GM18907 (cell line): Measurements from ENCODE around the gene SCFD1.
"Not testable (repeated sequence)": the region's sequence is repeated elsewhere in the genome, so short reads cannot be mapped to it uniquely, and the experiment has no call there.

Source experiments
- ATAC-seq: cut with Tn5 transposase; IDR thresholded peaks from one replicate; pipeline ENCODE4 v1.9.1; 2021; ENCODE audit warnings: mild to moderate bottlenecking, moderate library complexity; ENCODE audit not compliant: unreplicated experiment

Gene SCFD1

GRCh38 chr14:30658645-30659044 is 36.5 kb downstream of the SCFD1 start:
- no peak for ATAC-seq

- ATAC-seq: no peak
Observed at GRCh38 chr14:30669594-30669993, 47.5 kb downstream of the SCFD1 start.

GRCh38 chr14:30673071-30673470 is 51.0 kb downstream of the SCFD1 start:
- ATAC-seq: no peak

- no peak for ATAC-seq
Observed at GRCh38 chr14:30678926-30679431, 56.9 kb downstream of the SCFD1 start.

GRCh38 chr14:30680036-30680435 is 57.9 kb downstream of the SCFD1 start:
- no peak for ATAC-seq

GRCh38 chr14:30680776-30681175 is 58.7 kb downstream of the SCFD1 start:
- ATAC-seq: not testable (repeated sequence)

GRCh38 chr14:30681752-30682355 is 59.7 kb downstream of the SCFD1 start:
- no peak for ATAC-seq

- ATAC-seq: not testable (repeated sequence)
Observed at GRCh38 chr14:30690487-30691355, 68.6 kb downstream of the SCFD1 start.

- ATAC-seq: no peak
Observed at GRCh38 chr14:30691751-30692398, 69.8 kb downstream of the SCFD1 start.

GRCh38 chr14:30692669-30693068 is 70.5 kb downstream of the SCFD1 start:
- no peak for ATAC-seq

GRCh38 chr14:30698463-30698862 is 76.3 kb downstream of the SCFD1 start:
- ATAC-seq: no peak

- no peak for ATAC-seq
Observed at GRCh38 chr14:30706704-30707103, 84.6 kb downstream of the SCFD1 start.

GRCh38 chr14:30708157-30708556 is 86.0 kb downstream of the SCFD1 start:
- ATAC-seq: no peak

GRCh38 chr14:30709201-30709600 is 87.1 kb downstream of the SCFD1 start:
- ATAC-seq: no peak

GRCh38 chr14:30710876-30711275 is 88.8 kb downstream of the SCFD1 start:
- no peak for ATAC-seq

GRCh38 chr14:30719137-30719536 is 97.0 kb downstream of the SCFD1 start:
- ATAC-seq: no peak

GRCh38 chr14:30725763-30726162 is 103.6 kb downstream of the SCFD1 start:
- no peak for ATAC-seq

- no peak for ATAC-seq
Observed at GRCh38 chr14:30728471-30728870, 106.4 kb downstream of the SCFD1 start.

GRCh38 chr14:30737916-30738315 is 115.8 kb downstream of the SCFD1 start:
- no peak for ATAC-seq

- no peak for ATAC-seq
Observed at GRCh38 chr14:30738978-30739377, 116.9 kb downstream of the SCFD1 start.

- ATAC-seq: no peak
Observed at GRCh38 chr14:30748343-30748742, 126.2 kb downstream of the SCFD1 start.
